Neuron (in vitro differentiated cells): ENCODE results near the gene XG.
A peak's percentile ranks its signal among the peaks of the same experiment; 100 is the strongest.

Experiments used
- H2AFZ ChIP-seq: one replicate; pipeline ENCODE4 v1.6.1; 2013; ENCODE audit warnings: low read depth, mild to moderate bottlenecking, inconsistent platforms, low read length, moderate library complexity
- H3K27me3 ChIP-seq: one replicate; pipeline ENCODE4 v1.6.1; 2013; ENCODE audit warnings: low read length; ENCODE audit not compliant: insufficient read depth
- H3K36me3 ChIP-seq: one replicate; pipeline ENCODE4 v1.6.1; 2013; ENCODE audit warnings: low read length; ENCODE audit not compliant: insufficient read depth
- H3K4me1 ChIP-seq: one replicate; pipeline ENCODE4 v1.6.1; 2013; ENCODE audit warnings: low read length; ENCODE audit not compliant: insufficient read depth
- H3K4me3 ChIP-seq: 2 replicates; pipeline ENCODE4 v1.5.1; 2013; ENCODE audit warnings: mild to moderate bottlenecking, low read length, moderate library complexity
- H3K9me3 ChIP-seq: one replicate; pipeline ENCODE4 v1.6.1; 2013; ENCODE audit warnings: low read length

XG gene

GRCh38 chrX:2820136-2820771 is 68.4 kb downstream of the XG start:
- no peak overlapping the region for H2AFZ ChIP-seq
- no peaks in the 10 kb centered on the region for H3K9me3 ChIP-seq
- H3K36me3 ChIP-seq = no peaks in the 10 kb centered on the region
- H3K4me1 ChIP-seq = no peaks in the 10 kb centered on the region
- H3K27me3 ChIP-seq = no peaks in the 10 kb centered on the region
- no peak overlapping the region for H3K4me3 ChIP-seq

DNA sequence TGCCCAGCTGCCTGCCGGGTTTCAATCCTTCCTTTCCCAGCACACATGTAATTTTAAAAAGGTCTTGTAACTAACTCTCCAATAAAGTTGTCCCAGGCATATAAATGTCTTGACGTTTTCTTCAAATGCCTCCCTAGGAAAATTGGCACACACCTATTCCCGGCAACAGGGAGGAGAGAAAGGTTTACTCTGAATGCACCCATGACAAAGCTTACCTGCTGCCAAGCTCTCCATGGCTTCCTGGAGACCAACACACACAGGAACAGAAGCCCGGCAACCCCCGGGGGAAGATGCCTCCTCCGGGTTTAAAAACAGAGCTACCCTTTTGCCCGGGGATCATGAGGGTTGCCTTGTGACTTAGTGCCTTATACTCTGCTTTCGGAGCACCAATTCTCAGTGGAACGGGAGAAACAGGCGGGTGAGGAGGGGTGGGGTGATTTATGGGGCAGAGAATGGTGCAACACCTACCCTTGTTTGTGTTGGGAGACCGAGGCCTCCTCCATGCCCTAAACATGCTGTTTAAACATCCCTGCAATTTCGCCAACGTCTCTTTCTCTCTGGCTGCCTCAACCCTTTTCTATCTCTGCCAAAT is 72.1 kb downstream of the XG start:
- no peaks in the 10 kb centered on the region for H3K36me3 ChIP-seq
- peaks cover 3% of the 10 kb centered on the region for H3K4me1 ChIP-seq
- no peak overlapping the region for H2AFZ ChIP-seq
- H3K4me3 ChIP-seq = no peak overlapping the region
- H3K9me3 ChIP-seq = no peaks in the 10 kb centered on the region
- H3K27me3 ChIP-seq = no peaks in the 10 kb centered on the region

DNA sequence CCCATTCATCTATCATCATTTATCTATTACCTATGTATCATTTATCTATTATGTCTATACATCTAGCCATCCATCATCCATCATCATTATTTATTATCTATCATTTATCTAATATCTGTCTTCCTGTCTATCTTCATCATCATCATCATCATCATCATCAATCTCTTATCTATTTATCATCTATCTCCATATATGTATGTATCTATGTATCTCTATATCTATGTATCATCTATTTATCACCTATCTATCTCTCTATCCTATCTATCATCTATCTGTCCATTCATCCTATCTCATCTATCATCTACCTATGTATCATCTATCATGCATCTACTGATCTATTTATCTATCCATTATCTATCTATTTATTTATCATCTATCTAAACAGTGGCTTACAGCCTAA is 73.0 kb downstream of the XG start:
- no peaks in the 10 kb centered on the region for H3K27me3 ChIP-seq
- H2AFZ ChIP-seq = no peak overlapping the region
- H3K36me3 ChIP-seq = no peaks in the 10 kb centered on the region
- H3K9me3 ChIP-seq = no peaks in the 10 kb centered on the region
- H3K4me3 ChIP-seq = no peak overlapping the region
- H3K4me1 ChIP-seq = peaks cover 8% of the 10 kb centered on the region

- H3K4me3 ChIP-seq = peak within 1 kb of the TSS; percentile 63
- H2AFZ ChIP-seq = peak within 1 kb of the TSS; percentile 17
Measured at GRCh38 chrX:2828344-2828958, 76.6 kb downstream of the XG start, which contains the start of gene GYG2. Gene GYG2, plus strand, starts transcription at chrX:2828930. Its CDS starts 1,259 bp downstream, at chrX:2830189.

DNA sequence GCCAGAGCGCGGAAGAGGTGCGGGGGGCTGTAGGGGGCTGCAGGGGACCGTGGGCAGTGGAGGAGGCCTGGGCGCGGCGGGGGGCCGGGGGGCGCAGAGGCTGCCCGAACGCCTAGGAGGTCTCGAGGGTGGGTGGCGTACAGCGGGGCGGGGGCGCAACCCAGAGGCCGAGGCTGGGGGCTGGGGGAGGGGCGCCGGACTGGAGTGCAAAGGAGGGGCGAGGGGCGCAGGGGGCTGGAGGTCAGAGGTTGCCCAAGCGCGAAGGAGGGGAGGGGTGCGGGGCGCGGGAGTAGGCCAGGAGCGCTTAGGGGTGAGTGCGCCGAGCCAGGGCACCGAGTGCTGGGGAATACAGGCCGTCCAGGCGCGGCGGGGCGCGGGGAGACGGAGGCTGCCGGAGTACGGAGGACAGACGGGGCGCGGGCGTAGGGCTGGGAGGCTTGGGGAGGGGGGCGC is 77.1 kb downstream of the XG start:
- peaks cover 13% of the 10 kb centered on the region for H3K36me3 ChIP-seq
- no peaks in the 10 kb centered on the region for H3K27me3 ChIP-seq
- peak overlapping the region; percentile 17 for H2AFZ ChIP-seq
- peaks cover 8% of the 10 kb centered on the region for H3K9me3 ChIP-seq
- H3K4me3 ChIP-seq = peak overlapping the region; percentile 63
- H3K4me1 ChIP-seq = peaks cover 19% of the 10 kb centered on the region

More at GRCh38 chrX:2828344-2828958, 76.6 kb downstream of the XG start, which contains the start of gene GYG2:
- Histone ChIP-seq H3K27me3 (no peaks in the 10 kb centered on the region), H3K4me1 (peaks cover 19% of the 10 kb centered on the region), H3K36me3 (peaks cover 10% of the 10 kb centered on the region), H3K9me3 (peaks cover 8% of the 10 kb centered on the region)

DNA sequence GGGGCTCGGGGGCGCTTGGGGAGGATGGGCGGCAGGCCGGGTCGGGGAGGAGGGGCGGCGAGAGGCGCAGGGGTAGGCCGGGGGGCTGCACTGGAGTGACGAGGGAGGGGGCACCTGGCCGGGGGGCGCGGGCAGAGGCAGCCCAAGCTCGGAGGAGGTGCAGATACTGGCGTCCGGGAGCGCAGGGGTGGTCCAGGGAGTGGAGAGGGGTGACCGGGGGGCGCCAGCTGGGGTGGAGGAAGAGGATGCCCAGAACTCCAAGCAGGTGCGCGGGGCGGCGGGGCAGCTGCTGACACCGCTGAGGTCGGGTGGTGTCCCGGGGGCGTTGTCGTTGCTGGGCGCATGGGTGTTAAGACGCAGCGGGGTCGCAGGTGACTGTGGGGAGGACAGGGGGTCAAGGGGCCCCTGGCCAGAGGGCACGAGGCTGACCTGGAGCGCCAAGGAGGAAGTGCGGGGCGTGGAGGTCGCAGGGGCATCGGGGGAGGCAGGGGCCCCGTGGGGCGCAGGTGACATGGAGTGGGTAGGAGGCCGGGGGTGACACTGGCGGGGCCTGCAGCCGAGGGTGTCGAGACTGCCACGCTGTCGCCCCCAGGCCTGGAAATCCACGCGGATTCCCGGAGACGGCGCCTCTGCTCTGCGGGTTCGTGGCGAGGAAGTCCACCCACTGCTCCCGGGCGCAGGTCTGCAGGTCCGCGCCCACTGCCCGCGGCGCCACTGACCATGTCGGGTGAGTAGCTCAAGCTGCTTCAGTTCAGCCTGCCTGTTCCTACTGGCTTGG is 77.8 kb downstream of the XG start:
- Histone ChIP-seq H3K27me3 (no peaks in the 10 kb centered on the region), H3K4me3 (peak overlapping the region; percentile 63), H3K36me3 (peaks cover 17% of the 10 kb centered on the region), H2AFZ (no peak overlapping the region), H3K9me3 (peaks cover 8% of the 10 kb centered on the region), H3K4me1 (peaks cover 19% of the 10 kb centered on the region)

DNA sequence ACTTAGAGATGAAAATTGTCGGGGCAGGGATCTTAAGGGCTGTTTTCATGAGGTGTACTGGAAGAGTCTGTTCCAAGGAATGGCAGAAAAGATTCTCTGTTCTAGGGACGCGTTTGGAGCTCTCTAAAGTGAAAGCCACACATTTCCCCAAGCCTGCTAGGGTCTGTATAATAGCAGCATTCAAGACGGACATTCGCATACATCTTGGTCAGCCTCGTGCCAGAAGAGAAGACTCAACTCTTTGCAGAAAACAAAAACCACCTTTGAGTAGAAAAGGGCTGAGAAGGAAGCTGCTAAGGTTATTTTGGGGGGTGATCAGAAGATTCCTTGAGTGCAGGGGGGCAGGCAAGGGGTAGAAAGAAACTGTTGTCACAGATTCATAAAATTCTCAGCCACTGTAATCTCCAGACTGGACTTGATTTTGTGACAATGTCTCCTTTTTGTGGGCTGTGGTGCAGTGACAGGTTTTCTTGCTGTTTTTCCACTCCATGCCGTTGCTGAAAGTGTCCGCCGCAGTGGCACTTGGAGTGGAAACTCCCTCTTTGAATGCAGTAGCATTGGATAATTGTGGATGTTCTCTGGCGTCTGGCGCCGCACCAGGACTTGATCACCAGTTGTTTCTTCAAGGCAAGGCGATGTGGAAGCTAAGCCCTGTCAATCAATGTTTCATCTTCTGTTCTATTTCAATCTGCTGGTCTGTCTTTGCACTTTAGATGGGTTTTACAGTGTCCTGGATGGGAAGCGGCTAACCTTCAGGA is 79.8 kb downstream of the XG start:
- H2AFZ ChIP-seq = no peak overlapping the region
- H3K36me3 ChIP-seq = peaks cover 25% of the 10 kb centered on the region
- peaks cover 19% of the 10 kb centered on the region for H3K4me1 ChIP-seq
- peaks cover 14% of the 10 kb centered on the region for H3K9me3 ChIP-seq
- H3K4me3 ChIP-seq = no peak overlapping the region
- no peaks in the 10 kb centered on the region for H3K27me3 ChIP-seq

GRCh38 chrX:2837961-2838360 is 86.1 kb downstream of the XG start:
- H3K4me3 ChIP-seq = no peak overlapping the region
- no peak overlapping the region for H2AFZ ChIP-seq
- H3K4me1 ChIP-seq = peaks cover 17% of the 10 kb centered on the region
- H3K9me3 ChIP-seq = peaks cover 26% of the 10 kb centered on the region
- peaks cover 25% of the 10 kb centered on the region for H3K36me3 ChIP-seq
- no peaks in the 10 kb centered on the region for H3K27me3 ChIP-seq

DNA sequence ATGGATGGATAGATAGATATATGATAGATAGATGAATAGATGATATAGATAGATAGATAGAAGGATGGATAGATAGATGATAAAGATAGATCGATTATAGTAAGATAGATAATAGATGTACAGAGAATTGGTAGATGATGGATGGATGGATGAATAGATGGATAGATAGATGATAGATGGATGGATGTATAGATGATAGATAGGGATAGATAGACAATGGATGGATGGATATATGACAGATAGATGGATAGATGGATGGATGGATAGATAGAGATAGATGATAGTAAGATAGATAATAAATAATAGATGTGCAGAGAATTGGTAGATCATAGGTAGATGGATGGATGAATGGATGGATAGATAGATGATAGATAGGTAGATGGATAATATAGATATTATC is 89.1 kb downstream of the XG start:
- H3K9me3 ChIP-seq = peaks cover 32% of the 10 kb centered on the region
- H3K27me3 ChIP-seq = no peaks in the 10 kb centered on the region
- peaks cover 17% of the 10 kb centered on the region for H3K4me1 ChIP-seq
- no peak overlapping the region for H3K4me3 ChIP-seq
- H3K36me3 ChIP-seq = peaks cover 29% of the 10 kb centered on the region
- H2AFZ ChIP-seq = no peak overlapping the region

- Histone ChIP-seq H3K9me3 (peaks cover 27% of the 10 kb centered on the region), H3K4me3 (no peak overlapping the region), H3K27me3 (no peaks in the 10 kb centered on the region), H3K4me1 (peaks cover 17% of the 10 kb centered on the region), H3K36me3 (peaks cover 24% of the 10 kb centered on the region), H2AFZ (no peak overlapping the region)
Measured at GRCh38 chrX:2841537-2841936, 89.7 kb downstream of the XG start.

DNA sequence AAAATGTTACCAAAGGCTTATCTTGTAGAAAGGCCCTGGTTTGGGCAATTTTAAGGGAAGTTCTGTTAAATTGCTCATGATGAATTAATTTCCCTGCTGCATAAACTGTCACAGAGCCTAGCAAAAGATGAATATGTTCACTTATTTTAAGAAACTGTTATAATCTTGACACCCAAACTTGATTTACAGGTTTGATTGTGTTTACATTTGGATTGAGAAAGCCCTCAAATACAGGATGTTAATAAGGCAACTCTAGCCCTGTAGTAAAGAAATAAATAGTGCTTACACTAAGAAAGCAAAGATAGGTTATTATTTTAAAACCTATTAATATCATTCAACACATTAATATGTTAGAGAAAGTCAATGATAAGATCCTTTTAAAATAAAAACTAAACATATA is 95.2 kb downstream of the XG start:
- Histone ChIP-seq H2AFZ (no peak overlapping the region), H3K4me3 (no peak overlapping the region), H3K27me3 (no peaks in the 10 kb centered on the region), H3K4me1 (peaks cover 16% of the 10 kb centered on the region), H3K36me3 (peaks cover 17% of the 10 kb centered on the region), H3K9me3 (peaks cover 11% of the 10 kb centered on the region)

- Histone ChIP-seq H3K4me3 (no peak overlapping the region), H3K36me3 (peaks cover 13% of the 10 kb centered on the region), H3K4me1 (peaks cover 6% of the 10 kb centered on the region), H3K27me3 (no peaks in the 10 kb centered on the region), H2AFZ (no peak overlapping the region), H3K9me3 (peaks cover 1% of the 10 kb centered on the region)
Measured at GRCh38 chrX:2848871-2849301, 97.0 kb downstream of the XG start.
